Anterior cingulate cortex (tissue), 58 donors: ENCODE data around the gene PIGP.
"Not testable (repeated sequence)": the region's sequence is repeated elsewhere in the genome, so short reads cannot be mapped to it uniquely, and the experiment has no call there.

Experiments
- DNase-seq, 58 donors: peaks; one replicate each; lab custom pipeline; 2025; lab: John Stamatoyannopoulos, UW

Gene PIGP

GRCh38 chr21:37047079-37047478 is 25.8 kb downstream of the PIGP start:
- DNase-seq = no peak

- no peak for DNase-seq
Measured at GRCh38 chr21:37045556-37045955, 27.3 kb downstream of the PIGP start.

- DNase-seq = no peak
Measured at GRCh38 chr21:37045149-37045548, 27.7 kb downstream of the PIGP start.

- DNase-seq = no peak
Measured at GRCh38 chr21:37044643-37045042, 28.2 kb downstream of the PIGP start.

- DNase-seq = no peak
Measured at GRCh38 chr21:37043818-37044217, 29.1 kb downstream of the PIGP start.

- no peak for DNase-seq
Measured at GRCh38 chr21:37041706-37042271, 31.1 kb downstream of the PIGP start.

GRCh38 chr21:37040212-37040611 is 32.7 kb downstream of the PIGP start:
- no peak for DNase-seq

GRCh38 chr21:37039411-37040075 is 33.3 kb downstream of the PIGP start:
- no peak for DNase-seq

GRCh38 chr21:37036177-37036576 is 36.7 kb downstream of the PIGP start:
- no peak for DNase-seq

- not testable (repeated sequence) for DNase-seq
Measured at GRCh38 chr21:37034394-37034793, 38.5 kb downstream of the PIGP start.

GRCh38 chr21:37032877-37033471 is 39.9 kb downstream of the PIGP start:
- DNase-seq = peak in 5 of 58 donors; percentile 1 to 46 (median 5)

GRCh38 chr21:37032293-37032692 is 40.6 kb downstream of the PIGP start:
- DNase-seq = no peak

GRCh38 chr21:37030864-37031263 is 42.0 kb downstream of the PIGP start:
- DNase-seq = no peak

GRCh38 chr21:37028570-37028969 is 44.3 kb downstream of the PIGP start:
- no peak for DNase-seq

- no peak for DNase-seq
Measured at GRCh38 chr21:37026499-37026898, 46.4 kb downstream of the PIGP start.

- DNase-seq = no peak
Measured at GRCh38 chr21:37017951-37018679, 54.8 kb downstream of the PIGP start.
